Jurkat, Clone E6-1 (cell line): ENCODE measurements around the gene LPP.
"Not testable (repeated sequence)": the region's sequence is repeated elsewhere in the genome, so short reads cannot be mapped to it uniquely, and the experiment has no call there.

ENCODE experiments used
- DNase-seq: peaks from one replicate; pipeline ENCODE4 v3.0.0-alpha.2; 2011; ENCODE audit warnings: low read depth, low spot score
- H3K4me3 ChIP-seq: 2 replicates; pipeline ENCODE4 v1.5.1; 2011; ENCODE audit warnings: mild to moderate bottlenecking, low read length, control low read depth, moderate library complexity

LPP gene

GRCh38 chr3:188431553-188431952 is 277.6 kb downstream of the LPP start:
- no peak overlapping the region for H3K4me3 ChIP-seq
- no peak for DNase-seq

GRCh38 chr3:188432802-188433520 is 279.0 kb downstream of the LPP start:
- H3K4me3 ChIP-seq, result no peak overlapping the region
- no peak for DNase-seq

GRCh38 chr3:188433521-188434150 is 279.7 kb downstream of the LPP start:
- DNase-seq, result no peak
- no peak overlapping the region for H3K4me3 ChIP-seq

GRCh38 chr3:188434594-188434993 is 280.6 kb downstream of the LPP start:
- DNase-seq, result no peak

GRCh38 chr3:188435266-188435665 is 281.3 kb downstream of the LPP start:
- DNase-seq, result no peak
- H3K4me3 ChIP-seq, result no peak overlapping the region

More at GRCh38 chr3:188434594-188434993, 280.6 kb downstream of the LPP start:
- H3K4me3 ChIP-seq, result no peak overlapping the region

- DNase-seq, result no peak
- H3K4me3 ChIP-seq, result no peak overlapping the region
These were observed 284.0 kb downstream of the LPP start for GRCh38 chr3:188437926-188438325.

GRCh38 chr3:188439080-188439479 is 285.1 kb downstream of the LPP start:
- peak; percentile 24 for DNase-seq
- H3K4me3 ChIP-seq, result no peak overlapping the region

GRCh38 chr3:188440340-188440972 is 286.5 kb downstream of the LPP start:
- no peak overlapping the region for H3K4me3 ChIP-seq
- no peak for DNase-seq

- no peak for DNase-seq
- H3K4me3 ChIP-seq, result no peak overlapping the region
These were observed 288.5 kb downstream of the LPP start for GRCh38 chr3:188442430-188442829.

- DNase-seq, H3K4me3 ChIP-seq: not testable (repeated sequence)
These were observed 291.2 kb downstream of the LPP start for GRCh38 chr3:188445175-188445574.

- no peak for DNase-seq
- no peak overlapping the region for H3K4me3 ChIP-seq
These were observed 292.1 kb downstream of the LPP start for GRCh38 chr3:188446014-188446413.

- peak; percentile 80 for DNase-seq
- no peak overlapping the region for H3K4me3 ChIP-seq
These were observed 292.8 kb downstream of the LPP start for GRCh38 chr3:188446766-188447165.

GRCh38 chr3:188448813-188449212 is 294.9 kb downstream of the LPP start:
- DNase-seq, result no peak
- H3K4me3 ChIP-seq, result no peak overlapping the region

- H3K4me3 ChIP-seq, result no peak overlapping the region
- DNase-seq, result no peak
These were observed 295.5 kb downstream of the LPP start for GRCh38 chr3:188449421-188449820.

GRCh38 chr3:188452158-188452772 is 298.3 kb downstream of the LPP start:
- DNase-seq, result no peak
- no peak overlapping the region for H3K4me3 ChIP-seq

- no peak for DNase-seq
- H3K4me3 ChIP-seq, result no peak overlapping the region
These were observed 299.8 kb downstream of the LPP start for GRCh38 chr3:188453431-188454384.

- no peak for DNase-seq
These were observed 301.8 kb downstream of the LPP start for GRCh38 chr3:188455748-188456147.

GRCh38 chr3:188458756-188459155 is 304.8 kb downstream of the LPP start:
- H3K4me3 ChIP-seq, result no peak overlapping the region
- DNase-seq, result no peak

More at GRCh38 chr3:188455748-188456147, 301.8 kb downstream of the LPP start:
- H3K4me3 ChIP-seq, result no peak overlapping the region

- no peak for DNase-seq
These were observed 311.4 kb downstream of the LPP start for GRCh38 chr3:188465311-188465710.

More at GRCh38 chr3:188465311-188465710, 311.4 kb downstream of the LPP start:
- no peak overlapping the region for H3K4me3 ChIP-seq
